Sigmoid colon (tissue), 7 donors: Measurements from ENCODE around the gene RMND5A. TPM values are rescaled to one million over a fixed set of nuclear protein-coding genes. Genes with fewer than 3 reads are reported as not detected.
"Not testable (repeated sequence)": the region's sequence is repeated elsewhere in the genome, so short reads cannot be mapped to it uniquely, and the experiment has no call there.

Source experiments
- DNase-seq: peaks from one replicate; pipeline ENCODE4 v3.0.0-alpha.2; 2019
- H3K27ac ChIP-seq, 4 donors: fragments of 200-600 bp; sonication (generic); one replicate each; pipeline ENCODE4 v1.5.1; 2016 to 2019; ENCODE audit warnings: mild to moderate bottlenecking in 1 of 4
- H3K27me3 ChIP-seq, 3 donors: fragments of 200-600 bp; sonication (generic); one replicate each; pipeline ENCODE4 v1.5.1; 2019; ENCODE audit warnings: mild to moderate bottlenecking in 1 of 3
- H3K36me3 ChIP-seq, 4 donors: fragments of 200-600 bp; sonication (generic); one replicate each; pipeline ENCODE4 v1.5.1; 2016 to 2019
- H3K4me1 ChIP-seq, 4 donors: fragments of 200-600 bp; sonication (generic); one replicate each; pipeline ENCODE4 v1.5.1; 2017 to 2019
- H3K4me3 ChIP-seq, 4 donors: fragments of 200-600 bp; sonication (generic); one replicate each; pipeline ENCODE4 v1.5.1; 2017 to 2019; ENCODE audit warnings: mild to moderate bottlenecking in 2 of 4, moderate library complexity in 1 of 4
- H3K9me3 ChIP-seq, 4 donors: fragments of 200-600 bp in 3 of 4; sonication (generic) in 3 of 4; one replicate each; pipeline versions ENCODE4 v1.5.1 to v1.6.1; 2013 to 2019
- CTCF ChIP-seq, 4 experiments: fragments of 450-650 bp in 3 of 4; fragments of 200-600 bp in 1 of 4; IDR thresholded peaks; one replicate each; pipeline ENCODE4 v1.5.1; 2016 to 2019; ENCODE audit warnings: antibody characterized with exemption in 4 of 4, mild to moderate bottlenecking in 3 of 4, moderate library complexity in 2 of 4
- EP300 ChIP-seq, 4 donors: sonication (generic); formaldehyde crosslinking; IDR thresholded peaks; one replicate each; pipeline ENCODE4 v1.6.1; 2017; ENCODE audit warnings: antibody characterized with exemption in 4 of 4
- POLR2A ChIP-seq, 2 donors: fragments of 450-650 bp; IDR thresholded peaks; one replicate each; pipeline ENCODE4 v1.6.1; 2016; ENCODE audit warnings: antibody characterized with exemption in 2 of 2, mild to moderate bottlenecking in 2 of 2, moderate library complexity in 2 of 2
- POLR2AphosphoS5 ChIP-seq, 4 donors: sonication (generic); formaldehyde crosslinking; IDR thresholded peaks; one replicate each; pipeline ENCODE4 v1.6.1; 2017; ENCODE audit warnings: antibody characterized with exemption in 4 of 4
- WGBS, 2 donors: extraction: QIAGEN DNeasy Blood & Tissue Kit; methylation state at CpG; one replicate each; pipeline ENCODE4 v1.1.7; 2013; 5-methylcytosine and 5-hydroxymethylcytosine counted together
- intact Hi-C: fragments of 100-400 bp; cut with DNase I; formaldehyde crosslinking; loops from one replicate; pipeline ENCODE4 v1.15.1; 2023
- polyA plus RNA-seq, 3 donors: library from polyadenylated mRNA; stranded (reverse); fragments of 200-250 nt; gene quantifications; one replicate each; pipeline ENCODE4 v1.2.3, GENCODE V29; 2013
- total RNA-seq, 4 donors: library from RNA; depleted of rRNA; stranded (reverse); fragments of >200 nt; gene quantifications; one replicate each; pipeline ENCODE4 v1.1.0, GENCODE V29; 2016
- donor health status: healthy with polysubstance abuse.
- donor health status: Bipolar disorder and iron deficiency.
- donor health status: healthy.

RMND5A gene
- total RNA-seq, result 10 to 100 TPM; 42.4 to 58.9 (median 52.1) TPM
- polyA plus RNA-seq, result 10 to 100 TPM; 19.9 to 35.6 (median 29.4) TPM

GRCh38 chr2:86719637-86720539 is at the start of gene RMND5A:
TSS of gene RMND5A (plus strand) at chr2:86720291. CDS start at chr2:86720668, 377 bp downstream.
- Histone ChIP-seq H3K27ac (peak within 1 kb of the TSS; percentile 85 to 92 (median 88)), H3K4me3 (peak within 1 kb of the TSS; percentile 61 to 71 (median 64))
- DNase-seq, result peak; percentile 98
- 0% methylated on average over 87 to 92 of the region's 95 CpGs for WGBS, 2 donors
- H3K4me1 ChIP-seq, intact Hi-C loops, H3K27me3 ChIP-seq, H3K9me3 ChIP-seq, H3K36me3 ChIP-seq: not testable (repeated sequence)
- TF ChIP-seq POLR2A (IDR thresholded peaks at IDR 0.05) (peak; percentile 38 to 56), POLR2AphosphoS5 (IDR thresholded peaks at IDR 0.05) (peak; percentile 72 to 86 (median 85))

- TF ChIP-seq POLR2AphosphoS5 (IDR thresholded peaks at IDR 0.05) (no peak), EP300 (IDR thresholded peaks at IDR 0.05) (no peak), POLR2A (IDR thresholded peaks at IDR 0.05) (no peak), CTCF (IDR thresholded peaks at IDR 0.05) (no peak)
- Histone ChIP-seq H3K4me3 (no peak overlapping the region), H3K36me3 (no peaks in the 10 kb centered on the region), H3K9me3 (no peaks in the 10 kb centered on the region), H3K27me3 (no peaks in the 10 kb centered on the region), H3K4me1 (peaks cover 0 to 51% (median 37%) of the 10 kb centered on the region in 4 donors), H3K27ac (peak overlapping the region in 2 of 4 donors; percentile 9 to 14)
- intact Hi-C loops, result no loop called here
- WGBS, 2 donors, result 28 to 62% methylated on average over 5 of the region's 5 CpGs
- DNase-seq, result no peak
These were observed 48.6 kb upstream of the RMND5A start for GRCh38 chr2:86671337-86671981.

- Histone ChIP-seq H3K36me3 (no peaks in the 10 kb centered on the region), H3K4me3 (no peak overlapping the region), H3K4me1 (peaks cover 0 to 51% (median 37%) of the 10 kb centered on the region in 4 donors), H3K9me3 (no peaks in the 10 kb centered on the region), H3K27ac (peak overlapping the region in 1 of 4 donors; percentile 14), H3K27me3 (no peaks in the 10 kb centered on the region)
- 37 to 87% methylated on average over 3 of the region's 3 CpGs for WGBS, 2 donors
- DNase-seq, result no peak
- TF ChIP-seq CTCF (IDR thresholded peaks at IDR 0.05) (no peak), POLR2A (IDR thresholded peaks at IDR 0.05) (no peak), POLR2AphosphoS5 (IDR thresholded peaks at IDR 0.05) (no peak), EP300 (IDR thresholded peaks at IDR 0.05) (no peak)
- intact Hi-C loops, result no loop called here
These were observed 48.0 kb upstream of the RMND5A start for GRCh38 chr2:86672027-86672545.

GRCh38 chr2:86673011-86673410 is 47.1 kb upstream of the RMND5A start:
- TF ChIP-seq POLR2A (IDR thresholded peaks at IDR 0.05) (no peak), EP300 (IDR thresholded peaks at IDR 0.05) (no peak), POLR2AphosphoS5 (IDR thresholded peaks at IDR 0.05) (no peak), CTCF (IDR thresholded peaks at IDR 0.05) (no peak)
- no peak overlapping the region for H3K4me3 ChIP-seq
- WGBS, 2 donors, result 96 to 100% methylated on average over 1 of the region's 1 CpG

More at GRCh38 chr2:86673011-86673410, 47.1 kb upstream of the RMND5A start:
- DNase-seq, result no peak
- Histone ChIP-seq H3K9me3 (no peaks in the 10 kb centered on the region), H3K36me3 (no peaks in the 10 kb centered on the region), H3K27me3 (no peaks in the 10 kb centered on the region), H3K27ac (no peak overlapping the region), H3K4me1 (peaks cover 0 to 51% (median 37%) of the 10 kb centered on the region in 4 donors)
- intact Hi-C loops, result no loop called here
